ENCODE measurements around the gene ESR1.
"Not testable (repeated sequence)": the region's sequence is repeated elsewhere in the genome, so short reads cannot be mapped to it uniquely, and the experiment has no call there.

Gene ESR1

DNA sequence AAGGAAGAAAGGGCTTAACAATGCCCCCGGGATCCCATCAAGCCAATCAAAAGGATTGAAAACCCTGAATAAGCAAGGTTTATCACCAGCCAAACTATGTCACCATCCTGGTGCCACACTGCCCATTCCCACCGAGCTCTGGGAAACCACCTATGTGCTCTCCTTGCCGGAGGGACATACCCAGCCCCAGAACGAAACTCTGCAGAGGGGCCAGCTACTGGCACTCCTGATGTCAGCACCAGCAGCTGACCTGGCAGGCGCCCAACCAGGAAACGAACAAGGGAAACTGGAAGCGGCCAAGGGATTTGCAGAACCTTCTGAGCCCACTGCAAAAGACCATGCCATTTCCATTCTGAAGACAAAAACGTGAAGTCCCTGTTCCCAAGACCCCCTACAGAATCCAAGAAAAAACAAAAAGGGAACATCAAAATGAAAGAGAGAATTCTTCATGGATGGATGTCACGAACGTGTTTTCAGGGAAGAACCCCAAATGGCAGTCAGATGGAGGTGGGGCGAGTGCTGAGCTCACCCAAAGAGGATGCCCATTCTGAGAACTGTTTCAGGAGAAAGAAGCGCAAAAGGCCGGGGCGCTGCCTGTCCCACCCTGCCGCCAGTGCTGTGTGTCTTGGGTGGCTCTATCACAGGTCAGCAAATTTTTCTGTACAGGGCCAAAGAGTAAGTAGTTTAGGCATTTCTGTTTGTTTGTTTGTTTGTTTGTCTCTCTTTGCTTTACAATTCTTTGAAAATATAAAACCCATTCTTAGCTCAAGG, 305.2 kb downstream of the ESR1 start:
- H3K4me3 ChIP-seq (ENCODE audit: low read depth, low read length) = no peak overlapping the region
- no peak for DNase-seq (ENCODE audit: low read depth)

DNA sequence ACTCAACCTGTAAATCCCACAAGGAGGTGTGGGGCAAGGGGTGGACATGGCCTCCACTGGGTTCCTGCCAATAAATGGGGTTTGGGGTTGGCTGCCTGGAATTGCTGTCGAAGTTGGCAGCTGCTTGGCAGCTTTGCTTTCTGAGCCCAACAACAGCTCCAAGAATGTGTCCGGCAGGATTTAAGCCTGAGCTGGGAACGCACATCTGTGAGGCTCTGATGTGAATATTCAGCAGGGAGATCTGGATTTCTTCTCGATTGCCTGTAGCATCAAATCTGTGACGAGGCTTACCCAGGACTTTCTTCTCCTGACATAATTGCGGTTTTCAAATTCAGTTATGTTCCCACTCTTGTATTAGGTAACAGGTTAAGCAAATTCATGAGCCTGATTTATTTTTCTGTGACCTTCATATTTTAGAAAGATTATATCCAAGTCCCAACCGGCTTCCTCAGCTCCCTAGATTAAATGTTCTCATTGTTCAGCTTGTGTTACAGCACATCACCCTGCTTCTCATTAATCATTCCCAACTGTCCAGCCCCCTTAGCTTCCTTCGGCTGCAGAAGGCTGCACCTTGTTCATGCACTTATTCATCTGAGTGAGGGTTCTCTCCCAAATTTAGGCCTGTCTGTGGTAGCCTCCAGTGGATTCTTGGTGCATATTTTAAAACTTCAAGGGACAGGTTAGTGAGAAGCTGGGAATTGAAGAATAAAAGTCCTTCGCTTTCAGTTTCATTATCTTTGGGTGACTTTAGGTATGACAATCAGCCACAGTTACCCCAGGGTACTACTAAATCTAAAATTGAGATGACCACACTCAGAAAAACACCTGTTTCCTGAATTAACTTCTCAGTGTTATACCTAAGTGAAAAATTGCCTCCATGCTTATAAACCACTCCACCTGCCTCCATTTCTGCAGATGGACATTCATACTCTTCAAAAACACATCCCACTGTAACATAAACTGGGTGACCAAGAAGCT, 310.0 kb downstream of the ESR1 start:
- H3K4me3 ChIP-seq (ENCODE audit: low read depth, low read length) = no peak overlapping the region
- DNase-seq (ENCODE audit: low read depth) = peak; percentile 31

GRCh38 chr6:152118224-152118623, 310.7 kb downstream of the ESR1 start:
- no peak for DNase-seq (ENCODE audit: low read depth)
- H3K4me3 ChIP-seq (ENCODE audit: low read depth, low read length) = no peak overlapping the region

- no peak overlapping the region for H3K4me3 ChIP-seq (ENCODE audit: low read depth, low read length)
- DNase-seq (ENCODE audit: low read depth) = no peak
Measured at GRCh38 chr6:152118678-152119077, 311.2 kb downstream of the ESR1 start.

- no peak overlapping the region for H3K4me3 ChIP-seq (ENCODE audit: low read depth, low read length)
- no peak for DNase-seq (ENCODE audit: low read depth)
Measured at GRCh38 chr6:152119831-152120230, 312.3 kb downstream of the ESR1 start.

GRCh38 chr6:152121910-152122309, 314.4 kb downstream of the ESR1 start:
- H3K4me3 ChIP-seq (ENCODE audit: low read depth, low read length) = no peak overlapping the region
- no peak for DNase-seq (ENCODE audit: low read depth)

GRCh38 chr6:152122434-152122833, 315.0 kb downstream of the ESR1 start:
- no peak for DNase-seq (ENCODE audit: low read depth)
- H3K4me3 ChIP-seq (ENCODE audit: low read depth, low read length) = no peak overlapping the region

DNA sequence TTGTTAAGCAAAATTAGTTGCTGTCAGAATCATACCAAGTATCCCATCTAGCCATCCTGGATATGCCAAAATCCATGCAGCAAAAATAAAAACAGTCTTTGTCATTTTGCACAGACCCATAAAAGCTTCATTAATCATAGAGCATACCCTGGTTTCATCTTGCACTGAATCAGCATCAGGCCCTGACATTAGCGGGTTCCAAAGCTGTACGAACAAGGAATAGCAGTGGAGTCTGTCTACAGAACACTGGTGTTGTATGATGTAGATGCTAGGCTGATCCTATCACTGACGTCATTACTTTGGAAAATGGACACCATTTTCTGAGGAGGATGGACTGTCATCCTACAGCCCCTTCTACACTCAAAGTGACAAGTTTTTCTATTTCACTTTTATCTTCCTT, 315.6 kb downstream of the ESR1 start:
- DNase-seq (ENCODE audit: low read depth) = no peak
- H3K4me3 ChIP-seq (ENCODE audit: low read depth, low read length) = no peak overlapping the region

GRCh38 chr6:152124429-152125074, 317.1 kb downstream of the ESR1 start:
- H3K4me3 ChIP-seq (ENCODE audit: low read depth, low read length) = no peak overlapping the region
- DNase-seq (ENCODE audit: low read depth) = peak; percentile 30

- no peak overlapping the region for H3K4me3 ChIP-seq (ENCODE audit: low read depth, low read length)
- DNase-seq (ENCODE audit: low read depth) = no peak
Measured at GRCh38 chr6:152127432-152128165, 320.1 kb downstream of the ESR1 start.

- no peak for DNase-seq (ENCODE audit: low read depth)
- no peak overlapping the region for H3K4me3 ChIP-seq (ENCODE audit: low read depth, low read length)
Measured at GRCh38 chr6:152129691-152130151, 322.2 kb downstream of the ESR1 start.

- DNase-seq (ENCODE audit: low read depth) = no peak
Measured at GRCh38 chr6:152130441-152130840, 323.0 kb downstream of the ESR1 start.

GRCh38 chr6:152135755-152136448, 328.4 kb downstream of the ESR1 start:
- H3K4me3 ChIP-seq (ENCODE audit: low read depth, low read length) = no peak overlapping the region
- no peak for DNase-seq (ENCODE audit: low read depth)

More at GRCh38 chr6:152130441-152130840, 323.0 kb downstream of the ESR1 start:
- no peak overlapping the region for H3K4me3 ChIP-seq (ENCODE audit: low read depth, low read length)

- no peak for DNase-seq (ENCODE audit: low read depth)
- H3K4me3 ChIP-seq (ENCODE audit: low read depth, low read length) = no peak overlapping the region
Measured at GRCh38 chr6:152136449-152136825, 329.0 kb downstream of the ESR1 start.

GRCh38 chr6:152138344-152138743, 330.9 kb downstream of the ESR1 start:
- H3K4me3 ChIP-seq (ENCODE audit: low read depth, low read length); DNase-seq (ENCODE audit: low read depth): not testable (repeated sequence)

GRCh38 chr6:152142105-152142504, 334.6 kb downstream of the ESR1 start:
- no peak for DNase-seq (ENCODE audit: low read depth)
- no peak overlapping the region for H3K4me3 ChIP-seq (ENCODE audit: low read depth, low read length)

GRCh38 chr6:152143359-152143758, 335.9 kb downstream of the ESR1 start:
- no peak overlapping the region for H3K4me3 ChIP-seq (ENCODE audit: low read depth, low read length)
- no peak for DNase-seq (ENCODE audit: low read depth)

- H3K4me3 ChIP-seq (ENCODE audit: low read depth, low read length) = no peak overlapping the region
- DNase-seq (ENCODE audit: low read depth) = peak; percentile 35
Measured at GRCh38 chr6:152146385-152146784, 338.9 kb downstream of the ESR1 start.

GRCh38 chr6:152147269-152147668, 339.8 kb downstream of the ESR1 start:
- H3K4me3 ChIP-seq (ENCODE audit: low read depth, low read length) = no peak overlapping the region
- no peak for DNase-seq (ENCODE audit: low read depth)
